Mammary epithelial cell (primary cell): ENCODE data around the gene MYLK4.

Experiments used
- EZH2 ChIP-seq: IDR thresholded peaks from 2 replicates; pipeline ENCODE4 v1.6.1; 2012; ENCODE audit warnings: low read length, inconsistent platforms, borderline replicate concordance
- TF ChIP-seq, protein P1 (sequence below), 2 donors: IDR thresholded peaks in 1 of 2; conservative IDR thresholded peaks in 1 of 2; 2 replicates each; pipeline ENCODE4 v1.5.1; 2011 to 2012; ENCODE audit warnings: inconsistent platforms in 2 of 2, low read length in 2 of 2, mild to moderate bottlenecking in 2 of 2, control low read depth in 1 of 2, low read depth in 1 of 2; ENCODE audit not compliant: insufficient read depth in 1 of 2; ENCODE audit errors: extremely low read depth in 1 of 2

DNA sequence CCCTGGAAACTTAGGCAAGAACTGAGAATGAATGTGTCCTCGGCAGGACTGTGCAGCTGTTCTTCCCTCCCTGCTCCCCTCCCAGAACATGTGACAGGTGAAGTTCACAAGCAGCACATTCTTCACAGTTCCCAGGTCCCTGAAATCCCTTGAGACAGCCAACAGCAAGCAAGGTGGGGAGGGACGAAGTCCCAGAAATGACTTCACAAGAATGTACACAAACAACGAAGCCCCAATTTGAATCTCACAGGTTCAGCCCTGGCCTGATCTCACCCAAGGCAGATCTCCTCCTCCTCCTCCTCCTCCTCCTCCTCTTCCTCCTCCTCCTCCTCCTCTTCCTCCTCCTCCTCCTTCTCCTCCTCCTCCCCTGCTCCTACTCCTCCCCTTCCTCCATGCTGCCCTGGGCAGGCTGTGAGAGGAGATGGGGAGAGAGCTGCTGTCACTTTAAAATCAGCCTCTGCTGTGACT is 46.9 kb upstream of the MYLK4 start:
- TF ChIP-seq, protein P1, sequence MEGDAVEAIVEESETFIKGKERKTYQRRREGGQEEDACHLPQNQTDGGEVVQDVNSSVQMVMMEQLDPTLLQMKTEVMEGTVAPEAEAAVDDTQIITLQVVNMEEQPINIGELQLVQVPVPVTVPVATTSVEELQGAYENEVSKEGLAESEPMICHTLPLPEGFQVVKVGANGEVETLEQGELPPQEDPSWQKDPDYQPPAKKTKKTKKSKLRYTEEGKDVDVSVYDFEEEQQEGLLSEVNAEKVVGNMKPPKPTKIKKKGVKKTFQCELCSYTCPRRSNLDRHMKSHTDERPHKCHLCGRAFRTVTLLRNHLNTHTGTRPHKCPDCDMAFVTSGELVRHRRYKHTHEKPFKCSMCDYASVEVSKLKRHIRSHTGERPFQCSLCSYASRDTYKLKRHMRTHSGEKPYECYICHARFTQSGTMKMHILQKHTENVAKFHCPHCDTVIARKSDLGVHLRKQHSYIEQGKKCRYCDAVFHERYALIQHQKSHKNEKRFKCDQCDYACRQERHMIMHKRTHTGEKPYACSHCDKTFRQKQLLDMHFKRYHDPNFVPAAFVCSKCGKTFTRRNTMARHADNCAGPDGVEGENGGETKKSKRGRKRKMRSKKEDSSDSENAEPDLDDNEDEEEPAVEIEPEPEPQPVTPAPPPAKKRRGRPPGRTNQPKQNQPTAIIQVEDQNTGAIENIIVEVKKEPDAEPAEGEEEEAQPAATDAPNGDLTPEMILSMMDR (conservative IDR thresholded peaks at IDR 0.05 in 1 of 2, IDR thresholded peaks at IDR 0.05 in 1 of 2; ENCODE audit: extremely low read depth in 1 of 2, insufficient read depth in 1 of 2, low read depth in 1 of 2, low read length in 2 of 2): no peak
- TF ChIP-seq EZH2: no peak
